ENCODE data around the gene NAALADL2.

DNA sequence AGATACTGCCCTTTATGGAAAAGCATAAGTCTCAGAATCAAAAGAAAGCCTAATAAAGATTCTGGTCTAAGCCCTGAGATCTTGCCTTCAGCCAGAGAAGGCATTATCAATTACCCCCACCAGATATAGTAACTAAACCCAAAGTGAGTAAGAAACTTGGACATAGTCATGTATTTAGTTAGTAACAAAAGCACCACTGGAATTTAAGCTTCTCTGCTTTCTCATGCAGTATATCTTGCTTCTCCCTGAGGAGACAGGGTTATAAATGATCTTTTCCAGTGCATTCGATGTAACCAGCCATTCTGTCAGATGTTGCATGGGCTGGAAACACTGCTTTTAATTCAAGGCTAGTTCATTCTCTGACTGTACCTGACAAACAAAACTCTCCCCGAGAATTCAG, 946.7 kb downstream of the NAALADL2 start:
- no peak for TF ChIP-seq EZH2 (IDR thresholded peaks at IDR 0.05; ENCODE audit: borderline replicate concordance, low read depth, low read length, severe bottlenecking)
- TF ChIP-seq CTCF (IDR thresholded peaks at IDR 0.05; ENCODE audit: borderline replicate concordance, extremely low read depth, low read length, poor library complexity, severe bottlenecking), result no peak

All from DND-41 (cell line).